ENCODE data around the gene MYOM3.

MYOM3 gene

DNA sequence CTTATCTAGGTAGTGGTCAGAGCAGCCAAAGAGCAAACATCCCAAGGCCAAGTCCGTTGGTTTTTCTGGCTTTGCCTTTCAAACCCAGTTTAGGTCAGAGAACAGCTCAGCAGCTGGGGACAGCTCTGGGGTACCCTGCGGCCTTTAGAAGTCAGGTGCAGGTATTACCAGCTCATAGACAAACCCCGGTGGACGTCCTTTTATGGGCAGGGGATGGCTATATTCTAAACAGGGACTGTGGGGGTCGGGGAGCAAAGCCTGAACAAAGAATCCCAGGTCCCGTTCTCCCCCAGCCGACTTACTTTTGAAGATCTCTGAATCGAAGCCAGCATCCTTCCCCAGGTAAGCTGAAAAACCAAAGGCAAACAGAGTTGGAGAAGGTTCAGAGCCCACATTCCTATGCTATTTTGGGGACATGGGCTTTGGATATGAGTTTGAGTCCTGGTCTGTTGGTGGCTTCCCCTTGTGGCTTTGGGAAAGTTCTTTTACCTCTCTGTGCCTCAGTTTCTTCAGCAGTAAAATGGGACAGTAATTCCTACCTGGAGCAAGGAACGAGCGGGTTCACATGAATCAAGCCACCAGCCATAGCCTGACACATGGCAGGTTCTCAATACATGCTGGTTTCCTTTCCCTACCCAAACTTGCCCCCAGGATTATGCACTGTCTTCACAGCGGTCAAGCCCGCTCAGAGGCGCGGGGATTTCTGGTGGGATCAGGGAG, 16.6 kb downstream of the MYOM3 start:
- no peak for DNase-seq

DNA sequence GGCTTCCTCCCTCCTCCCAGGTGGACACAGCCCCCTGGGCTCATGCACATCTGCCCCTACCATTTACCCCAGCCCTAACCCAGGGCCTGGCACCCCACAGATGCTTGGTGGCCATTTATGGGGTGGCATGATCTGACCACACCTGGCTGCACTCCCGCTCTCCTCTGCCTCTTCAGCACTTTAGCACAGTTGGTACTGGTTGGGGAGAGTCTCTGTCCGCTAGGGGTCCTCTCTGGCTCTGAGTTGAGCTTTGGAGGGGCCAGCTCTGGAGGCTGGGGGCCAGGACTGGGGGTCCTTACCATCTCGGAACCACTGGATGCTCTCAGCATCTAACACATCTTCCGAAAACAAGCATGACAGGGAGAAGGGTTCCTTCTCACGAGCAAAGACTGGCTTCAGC, 17.4 kb downstream of the MYOM3 start:
- no peak for DNase-seq

DNA sequence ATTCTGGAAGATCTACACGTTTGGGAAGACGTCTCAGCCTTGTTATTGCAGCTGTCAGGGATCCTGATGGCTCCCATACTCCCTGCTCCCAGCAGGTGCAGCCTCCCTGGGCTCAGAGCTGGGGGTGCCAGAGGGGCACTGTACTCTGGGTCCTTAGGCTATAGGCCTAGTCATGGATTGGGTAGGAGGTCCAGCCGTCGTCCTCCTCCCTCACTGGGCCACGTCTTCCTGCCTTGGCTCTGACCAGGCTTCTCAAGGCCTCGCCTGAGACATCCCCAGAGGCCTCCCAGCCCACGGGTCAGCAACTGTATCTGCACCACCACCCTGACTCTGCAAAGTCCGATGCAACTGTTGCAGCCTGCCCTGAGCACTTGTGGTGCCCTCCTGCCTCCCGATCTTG, 18.2 kb downstream of the MYOM3 start:
- DNase-seq = no peak

DNA sequence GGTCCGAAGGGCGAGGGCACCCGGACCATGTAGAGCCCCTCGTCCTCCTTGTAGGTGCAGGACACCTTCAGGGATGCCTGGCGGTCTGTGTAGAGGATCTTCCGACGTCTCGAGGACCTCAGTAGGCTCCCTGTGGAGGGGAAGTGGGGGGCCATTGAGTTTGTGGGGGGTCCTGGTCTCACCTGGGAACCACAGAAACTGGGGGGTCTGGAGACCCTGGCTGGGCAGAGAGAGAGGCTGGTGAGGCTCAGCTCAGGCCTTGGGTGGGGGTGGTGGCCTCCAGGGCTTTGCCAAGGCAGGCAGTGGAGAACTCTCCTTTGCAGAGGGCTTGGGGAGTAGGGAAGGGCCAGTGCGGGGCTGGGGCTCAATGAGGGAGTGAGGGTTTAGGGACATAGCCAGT, 19.0 kb downstream of the MYOM3 start:
- DNase-seq = no peak

DNA sequence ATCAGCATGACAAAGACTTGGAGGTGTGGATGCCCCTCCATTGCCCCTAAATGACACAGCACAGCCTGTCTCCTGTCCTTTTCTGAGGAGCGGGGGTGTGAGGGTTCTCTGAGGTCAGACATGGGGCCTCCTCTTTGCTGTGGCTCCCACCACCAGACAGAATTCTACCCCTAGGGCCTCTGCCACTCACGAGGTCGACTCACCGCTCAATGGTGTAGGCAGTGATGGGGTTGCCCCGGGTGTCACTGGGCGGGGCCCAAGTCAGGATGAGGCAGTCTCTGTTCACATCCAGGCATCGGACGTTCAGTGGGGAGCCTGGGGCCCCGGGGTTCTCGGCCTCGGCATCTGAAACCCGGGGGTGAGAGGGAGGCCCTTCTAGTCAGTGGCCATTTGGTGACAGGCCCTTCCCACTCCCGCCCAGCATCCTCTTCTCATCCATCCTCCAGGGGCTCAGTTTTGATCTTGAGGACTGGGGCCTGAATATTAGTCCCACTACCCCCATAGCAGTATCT, 19.9 kb downstream of the MYOM3 start:
- no peak for DNase-seq

DNA sequence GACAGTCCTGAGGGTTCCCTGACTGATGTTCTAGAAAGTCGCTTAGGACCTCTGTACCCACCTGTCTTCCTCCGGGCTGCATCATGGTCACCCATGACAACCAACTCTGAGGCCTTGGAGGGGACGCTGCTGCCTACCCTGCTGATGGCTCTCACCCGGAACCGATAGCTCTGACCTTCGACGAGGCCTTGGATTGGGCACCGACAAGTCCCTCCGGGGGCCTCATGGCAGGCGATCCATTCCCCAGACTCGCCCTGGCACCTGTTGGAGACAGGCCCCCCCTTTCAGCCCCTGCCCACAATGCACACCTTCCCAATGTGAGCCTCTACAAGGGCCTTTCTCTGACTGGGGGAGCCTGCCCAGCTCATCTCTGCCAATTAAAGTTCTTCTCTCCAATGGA, 21.2 kb downstream of the MYOM3 start:
- DNase-seq = no peak

DNA sequence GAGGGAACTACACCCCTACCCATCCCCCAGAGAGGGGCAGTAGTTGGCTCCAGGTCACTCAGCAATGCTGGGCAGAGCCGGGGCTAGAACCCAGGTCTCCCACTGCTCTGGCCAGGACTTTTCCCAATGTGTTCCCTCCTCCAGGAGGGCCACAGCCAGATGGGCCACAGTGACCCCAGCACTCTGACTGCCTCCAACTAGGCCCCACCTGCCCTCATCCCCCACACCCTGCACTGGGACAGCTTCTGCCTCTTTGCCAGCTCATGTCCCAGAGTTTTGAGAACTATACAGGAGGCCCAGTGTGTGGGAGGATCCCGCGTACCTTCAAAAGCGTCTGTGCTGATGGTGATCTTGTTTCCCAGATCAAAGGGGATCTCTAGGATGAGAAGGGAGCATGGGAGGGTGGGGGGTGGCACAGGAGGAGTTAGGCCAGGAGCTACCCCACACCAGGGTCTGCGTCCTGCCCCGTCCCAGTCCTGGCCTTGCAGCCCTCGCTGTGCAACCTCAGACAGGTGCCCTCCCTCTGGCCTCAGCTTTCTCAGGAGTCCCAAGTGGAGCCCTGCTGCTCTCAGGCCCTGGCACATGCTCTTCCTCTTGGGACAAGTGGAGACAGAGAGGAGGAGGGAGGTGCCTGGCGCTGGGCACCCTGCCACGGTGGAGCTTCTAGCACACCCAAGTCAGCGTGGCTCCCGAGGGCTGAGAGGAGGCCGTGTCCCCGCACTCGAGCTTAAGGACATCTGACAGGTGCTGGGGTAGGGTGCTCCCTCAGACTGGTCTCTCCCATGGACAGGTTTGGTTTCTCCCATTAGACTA, 22.0 kb downstream of the MYOM3 start:
- no peak for DNase-seq

DNA sequence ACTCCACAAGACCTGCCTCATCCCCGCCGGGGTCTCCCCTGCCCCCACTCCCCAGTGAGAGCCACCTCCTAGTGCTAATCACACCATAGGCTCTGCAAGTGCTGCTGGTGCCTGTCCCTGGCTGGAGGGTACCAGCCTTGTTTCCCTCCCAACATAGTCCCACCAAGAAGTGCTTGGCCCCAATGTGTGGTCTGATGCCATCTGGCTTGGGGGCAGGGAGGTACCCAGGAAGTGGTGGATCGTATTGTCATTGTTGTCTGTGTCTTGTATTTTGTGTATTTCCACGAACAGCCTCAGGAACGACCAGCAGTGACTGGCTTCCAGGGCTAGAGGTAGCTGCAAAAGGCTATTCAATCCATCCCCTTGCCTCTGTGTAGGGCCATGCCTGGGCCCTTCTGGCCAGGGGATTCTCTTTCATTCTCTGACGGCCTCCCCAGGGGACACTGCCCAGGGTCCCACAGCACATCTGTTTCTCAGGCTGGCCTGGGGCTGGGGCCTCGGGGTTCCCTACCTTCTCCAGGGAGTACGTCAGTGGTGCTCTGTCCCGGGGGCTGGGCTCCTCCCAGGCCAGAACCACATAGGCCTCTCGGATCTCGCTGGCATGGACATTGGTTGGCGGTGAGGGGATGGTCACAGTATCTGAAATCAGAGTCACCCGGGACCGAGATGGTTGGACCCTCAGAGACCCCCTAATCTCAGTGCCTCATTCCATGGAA, 22.8 kb downstream of the MYOM3 start:
- DNase-seq = no peak

DNA sequence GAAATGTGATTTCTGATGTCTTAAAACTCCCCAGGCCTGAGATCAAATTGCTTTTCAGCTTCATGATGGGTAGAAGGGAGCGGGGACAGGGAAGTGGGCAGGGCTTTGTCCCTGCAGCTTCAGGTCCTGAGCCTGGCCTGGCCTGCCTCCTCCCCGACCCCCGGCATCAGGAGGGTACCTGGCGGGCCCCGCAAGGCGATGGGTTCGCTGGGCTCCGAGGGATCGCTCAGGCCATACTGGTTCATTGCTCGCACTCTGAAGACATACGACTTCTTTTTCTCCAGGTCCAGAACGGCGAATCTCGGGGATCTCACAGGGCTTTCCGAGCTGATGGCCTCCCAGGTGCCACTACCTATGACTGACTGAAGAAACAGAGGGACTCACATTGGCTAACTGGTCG, 25.5 kb downstream of the MYOM3 start:
- no peak for DNase-seq

DNA sequence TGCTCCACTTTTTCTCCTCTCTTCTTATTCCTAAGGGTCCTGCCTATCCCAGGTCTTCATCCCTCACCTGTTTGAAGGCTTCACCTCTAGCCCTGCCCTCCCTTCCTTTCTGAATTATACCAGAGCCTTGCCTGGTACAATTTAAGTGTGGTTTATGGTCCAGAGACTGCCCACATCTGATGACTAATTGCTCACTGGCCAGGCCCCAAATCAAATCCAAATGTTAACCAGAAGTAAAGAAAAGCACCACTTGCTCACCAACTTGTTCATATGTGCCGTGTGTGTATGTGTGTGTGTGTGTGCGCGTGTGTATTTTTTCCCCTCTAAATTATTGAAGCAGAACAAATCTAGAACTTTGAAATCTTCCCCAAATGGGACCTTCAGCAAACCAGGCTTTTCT, 26.4 kb downstream of the MYOM3 start:
- DNase-seq = no peak

DNA sequence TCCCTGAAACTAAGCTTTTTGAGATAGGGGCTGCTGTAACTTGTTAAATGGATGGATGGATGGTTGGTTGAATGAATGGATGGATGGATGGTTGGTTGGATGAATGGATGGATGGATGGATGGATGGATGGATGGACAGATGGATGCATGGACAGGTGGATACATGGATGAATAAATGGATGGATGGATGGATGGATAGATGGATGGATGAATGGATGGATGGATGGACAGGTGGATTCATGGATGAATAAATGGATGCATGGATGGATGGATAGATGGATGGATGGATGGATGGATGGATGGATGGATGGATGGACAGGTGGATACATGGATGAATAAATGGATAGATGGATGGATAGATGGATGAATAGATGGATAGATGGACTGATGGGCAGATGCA, 26.9 kb downstream of the MYOM3 start:
- no peak for DNase-seq

DNA sequence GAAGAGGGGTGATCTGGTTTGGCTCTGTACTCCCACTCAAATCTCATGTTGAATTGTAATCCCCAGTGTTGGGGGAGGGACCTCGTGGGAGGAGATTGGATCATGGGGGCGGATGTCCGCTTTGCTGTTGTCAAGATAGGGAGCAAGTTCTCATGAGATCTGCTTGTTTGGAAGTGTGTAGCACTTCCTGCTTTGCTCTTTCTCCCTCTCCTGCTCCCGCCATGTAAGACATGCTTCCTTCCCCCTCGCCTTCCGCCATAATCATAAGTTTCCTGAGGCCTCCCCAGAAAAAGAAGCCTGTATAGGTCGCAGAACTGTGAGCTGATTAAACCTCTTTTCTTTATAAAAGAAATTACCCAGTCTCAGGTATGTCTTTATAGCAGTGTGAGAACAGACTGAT, 27.9 kb downstream of the MYOM3 start:
- DNase-seq = no peak

DNA sequence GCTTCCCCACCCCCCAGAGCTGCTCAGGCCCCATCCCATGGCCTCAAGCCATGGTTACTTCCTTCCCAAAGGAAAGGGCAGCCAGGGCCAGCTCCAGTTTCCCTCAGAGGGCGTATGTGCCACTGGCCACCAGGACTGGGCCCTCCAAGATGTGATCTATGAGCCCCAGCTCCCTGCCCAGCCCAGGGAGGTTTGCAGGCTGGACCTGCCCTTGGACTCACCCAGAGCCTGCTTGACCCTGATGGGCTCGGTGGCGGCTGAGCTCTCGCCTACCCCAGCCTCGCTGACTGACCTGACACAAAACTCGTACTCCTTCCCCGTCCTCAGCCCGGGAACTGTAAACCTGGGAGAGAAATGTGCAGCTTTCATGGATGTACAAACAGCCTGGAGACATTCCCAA, 29.6 kb downstream of the MYOM3 start:
- DNase-seq = no peak

DNA sequence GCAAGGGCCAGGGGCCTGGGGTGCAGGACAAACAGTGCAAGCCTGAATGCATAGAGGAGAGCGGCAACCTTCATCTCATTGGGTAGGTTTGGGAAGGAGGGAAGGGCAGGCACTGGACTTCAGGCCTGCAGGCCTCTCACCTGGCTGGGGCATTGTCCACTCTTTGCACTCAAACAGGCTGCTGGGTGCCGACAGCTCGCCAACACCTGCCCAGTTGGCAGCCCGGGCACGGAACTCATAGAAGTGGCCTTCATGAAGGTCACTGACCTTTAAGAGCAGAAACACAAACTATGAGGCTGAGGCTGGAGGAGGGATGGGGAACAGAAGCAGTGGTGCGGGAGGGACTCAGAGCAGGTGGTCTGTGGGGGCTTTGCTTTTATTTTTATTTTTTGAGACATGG, 30.7 kb downstream of the MYOM3 start:
- DNase-seq = no peak

DNA sequence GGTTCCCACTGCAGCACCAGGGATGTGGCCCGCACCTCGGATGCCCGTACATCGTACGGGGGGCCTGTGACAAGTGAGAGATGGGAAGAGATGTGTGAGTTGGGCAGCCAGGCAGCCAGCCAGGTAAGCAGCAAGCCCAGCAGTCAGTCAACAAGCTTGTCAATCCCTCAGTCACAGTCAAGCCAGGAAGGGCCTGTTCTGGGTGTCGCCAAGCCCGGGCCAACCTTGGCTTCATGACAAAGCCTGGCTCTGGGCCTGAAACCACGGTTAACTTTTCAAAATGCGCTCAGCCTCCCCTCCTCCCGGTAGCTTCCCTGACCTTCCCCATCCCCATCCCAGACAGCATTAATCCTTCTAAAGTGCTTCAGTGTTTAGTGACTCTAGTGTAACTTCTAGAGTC, 31.8 kb downstream of the MYOM3 start:
- DNase-seq = no peak

DNA sequence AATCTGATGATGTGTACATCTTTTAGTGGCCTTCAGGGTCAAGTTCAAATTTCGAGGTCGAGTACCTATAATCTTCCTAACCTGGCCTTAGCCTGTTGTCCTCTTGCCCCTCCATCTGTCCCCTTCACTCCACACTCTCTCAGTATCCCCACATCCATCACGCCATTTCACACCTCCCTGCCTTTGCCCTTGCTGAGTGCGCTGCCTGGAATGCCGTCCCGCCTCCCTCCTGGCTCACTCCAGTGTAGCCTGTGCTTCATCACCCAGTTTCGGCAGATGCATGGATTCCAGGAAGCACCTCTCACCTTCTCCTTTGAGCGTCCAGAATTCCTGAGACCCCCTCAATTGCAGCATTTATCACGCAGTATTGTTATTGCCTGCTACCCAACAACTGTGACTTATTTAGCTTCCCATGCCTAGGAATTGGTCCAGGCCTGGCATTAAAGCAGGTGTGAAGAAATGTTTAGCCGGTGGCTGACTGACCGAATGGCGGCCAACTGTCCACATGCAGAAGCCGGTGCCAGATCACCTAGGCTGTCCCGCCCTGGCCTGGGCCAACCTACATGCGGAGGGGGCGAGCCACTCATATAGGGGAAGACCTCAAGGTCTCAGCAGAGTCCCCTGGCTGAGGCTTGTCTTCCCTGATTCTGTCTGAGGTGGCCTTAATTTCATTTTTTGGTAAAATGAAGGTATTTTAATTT, 34.5 kb downstream of the MYOM3 start:
- DNase-seq = no peak

DNA sequence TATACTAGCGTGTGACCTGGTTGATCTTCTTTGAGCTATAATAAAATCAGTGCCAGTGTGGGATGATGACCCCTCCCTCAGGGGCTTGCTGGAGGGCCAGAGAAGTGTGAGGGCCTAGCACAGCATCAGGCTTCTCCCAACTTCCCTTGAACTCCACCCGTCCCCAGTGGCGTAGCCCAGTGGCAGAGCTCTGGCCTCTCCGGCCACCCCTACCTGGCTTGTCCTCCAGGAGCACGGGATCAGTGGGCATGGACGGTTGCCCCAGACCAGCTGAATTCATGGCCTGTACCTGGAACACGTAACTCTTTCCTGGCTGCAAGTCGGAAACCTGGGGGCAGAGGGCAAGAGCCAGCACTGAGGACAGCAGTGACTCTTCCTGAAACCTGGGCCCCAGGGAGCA, 36.0 kb downstream of the MYOM3 start:
- DNase-seq = no peak

DNA sequence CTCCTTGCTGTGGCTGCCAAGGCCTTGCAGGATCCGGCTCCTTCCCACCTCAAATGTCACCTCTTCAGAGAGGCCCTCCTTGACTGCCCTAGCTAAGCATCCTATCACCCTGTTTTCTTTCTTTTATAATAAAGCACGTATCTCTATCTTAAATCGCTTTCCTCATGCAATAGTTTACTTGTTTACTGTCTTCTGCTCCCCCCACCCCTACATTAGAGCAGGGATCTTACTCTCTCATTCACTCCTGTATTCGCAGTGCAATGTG, 36.4 kb downstream of the MYOM3 start:
- DNase-seq = no peak

DNA sequence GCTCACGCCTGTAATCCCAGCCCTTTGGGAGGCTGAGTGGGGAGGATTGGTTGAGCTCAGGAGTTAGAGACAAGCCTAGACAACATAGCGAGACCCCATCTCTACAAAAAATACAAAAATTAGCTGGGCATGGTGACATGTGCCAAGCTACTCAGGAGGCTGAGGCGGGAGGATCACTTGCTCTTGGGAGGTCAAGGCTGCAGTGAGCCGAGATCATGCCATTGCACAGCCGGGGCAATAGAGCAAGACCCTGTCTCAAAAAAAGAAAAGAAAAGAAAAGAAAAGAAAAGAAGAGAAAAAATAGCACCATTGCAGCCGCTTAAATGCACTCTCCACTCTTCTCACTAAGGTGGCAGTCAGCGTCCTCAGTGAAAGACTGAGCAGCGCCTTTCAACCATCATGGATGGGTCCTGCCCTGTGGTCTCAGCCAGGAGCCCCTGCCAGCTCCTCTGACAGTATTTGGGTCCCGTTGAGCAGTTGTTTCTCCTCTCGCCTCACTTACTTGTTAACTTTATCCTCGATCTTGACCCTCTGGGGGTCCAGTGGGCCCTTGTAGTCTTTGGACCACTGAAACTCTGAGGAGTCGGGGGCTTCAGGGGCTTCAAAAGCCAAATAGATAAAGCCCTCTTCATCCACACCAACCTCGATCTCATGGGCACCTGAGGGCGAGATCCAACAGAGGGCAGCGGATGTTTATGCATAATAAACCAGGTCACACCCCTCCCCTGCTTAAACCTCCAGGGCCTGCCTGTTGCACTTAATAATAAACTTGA, 36.9 kb downstream of the MYOM3 start:
- DNase-seq = no peak

DNA sequence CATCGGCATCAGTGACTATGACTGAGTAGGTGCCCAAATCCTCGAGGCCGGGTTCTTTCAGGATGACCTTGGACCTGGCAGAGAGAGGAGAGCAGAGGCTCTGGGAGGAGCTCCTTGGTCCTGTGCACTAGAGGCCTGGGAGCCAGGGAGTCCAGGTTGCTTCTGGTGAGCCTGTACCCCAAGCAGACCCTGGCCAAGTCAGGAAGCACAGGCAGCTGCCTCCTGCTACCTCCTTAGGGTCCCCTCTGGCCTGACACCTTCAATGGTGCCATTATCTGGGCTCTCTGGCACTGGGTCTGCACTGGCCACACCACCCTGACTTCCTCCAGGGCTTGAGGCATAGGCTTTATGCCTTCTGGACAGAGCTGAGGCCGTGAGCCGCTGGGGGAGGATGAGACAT, 37.7 kb downstream of the MYOM3 start:
- DNase-seq = no peak

DNA sequence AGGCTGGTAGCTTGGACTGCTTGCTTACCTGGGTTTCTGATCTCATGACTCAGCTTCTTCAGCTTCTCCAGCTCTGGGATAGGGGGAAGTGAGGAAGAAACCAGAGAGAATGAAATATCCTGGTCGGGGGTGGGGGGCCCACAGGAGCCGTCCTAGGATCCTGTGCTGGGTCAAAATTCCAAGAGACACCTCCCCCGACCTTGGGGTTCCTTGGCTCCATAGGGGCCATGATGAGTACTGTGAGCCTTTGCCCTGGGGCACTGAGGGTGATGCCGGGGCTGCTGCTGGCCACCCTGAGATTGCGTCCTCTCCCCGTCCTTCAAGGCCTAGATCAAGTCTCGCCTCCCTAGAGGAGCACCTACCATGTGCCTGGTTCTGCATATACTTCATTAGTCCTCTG, 40.0 kb downstream of the MYOM3 start:
- no peak for DNase-seq

DNA sequence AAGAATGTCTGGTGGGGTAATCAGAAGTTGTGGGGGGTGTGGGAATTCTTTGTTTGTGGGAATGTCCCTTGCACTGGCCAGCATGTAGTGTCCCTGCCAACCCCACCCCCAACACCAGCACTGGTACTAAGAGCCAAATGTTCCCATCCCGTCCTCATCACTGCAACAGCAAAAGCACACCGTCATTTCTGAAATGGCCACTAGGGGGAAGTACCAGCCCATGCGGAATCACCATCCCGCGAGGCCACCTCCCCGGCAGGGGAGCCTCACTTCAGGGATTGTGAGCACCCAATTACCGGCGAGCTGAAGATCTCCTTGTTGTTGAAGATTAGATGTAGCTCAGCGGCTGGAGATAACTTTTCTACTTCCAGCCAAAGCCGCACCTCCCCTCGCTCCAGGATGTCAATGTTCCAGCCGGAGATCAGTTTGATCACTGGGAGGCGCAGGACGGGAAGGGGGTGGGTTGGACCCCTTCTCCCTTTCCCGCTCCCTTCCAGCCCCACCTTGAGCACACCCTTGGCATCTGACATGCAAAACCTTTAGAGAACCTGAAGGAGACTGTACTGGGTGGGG, 41.0 kb downstream of the MYOM3 start:
- peak; percentile 50 to 90 for DNase-seq

Data from inflammatory macrophage treated with lipopolysaccharide for 1 hour (primary cell).